CD4-positive, alpha-beta T cell (primary cell): ENCODE measurements around the gene ASB10. TPM values are rescaled to one million over a fixed set of nuclear protein-coding genes. Genes with fewer than 3 reads are reported as not detected.

ENCODE experiments used
- ATAC-seq: fragments of 200-7000 bp; cut with Tn5 transposase; one replicate; pipeline ENCODE4 v1.10.0; 2022; ENCODE audit warnings: mild to moderate bottlenecking; ENCODE audit not compliant: poor library complexity
- CTCF ChIA-PET: fragments of 350-600 bp; sonication (Branson Sonifier 250); formaldehyde crosslinking; loops from one replicate; lab custom pipeline; 2021; ENCODE audit warnings: antibody characterized with exemption, inconsistent platforms; lab: Charles Lee
- POLR2A ChIA-PET: fragments of 350-600 bp; sonication (Branson Sonifier 250); formaldehyde crosslinking; loops from one replicate; lab custom pipeline; 2021; ENCODE audit warnings: antibody characterized with exemption, inconsistent platforms; lab: Charles Lee
- DNase-seq, 14 experiments: peaks; one replicate each; pipeline ENCODE4 v3.0.0-alpha.2; 2013 to 2020; ENCODE audit warnings: mixed read lengths in 2 of 14
- H3K27ac ChIP-seq, 2 donors: one replicate each; pipeline versions ENCODE4 v1.5.1 to v1.7.0; 2013; ENCODE audit warnings: low read length in 2 of 2, low read depth in 1 of 2, mild to moderate bottlenecking in 1 of 2
- H3K27me3 ChIP-seq, 2 experiments: 1 replicate in 1 of 2; 2 replicates in 1 of 2; pipeline versions ENCODE4 v1.6.1 to v1.7.0; 2013; ENCODE audit warnings: low read length in 2 of 2, control low read depth in 1 of 2, mild to moderate bottlenecking in 1 of 2, moderate library complexity in 1 of 2; ENCODE audit not compliant: insufficient read depth in 2 of 2, control insufficient read depth in 1 of 2
- H3K36me3 ChIP-seq: one replicate; pipeline ENCODE4 v1.6.1; 2013; ENCODE audit warnings: low read length, control low read depth; ENCODE audit not compliant: insufficient read depth
- H3K4me1 ChIP-seq: one replicate; pipeline ENCODE4 v1.6.1; 2013; ENCODE audit warnings: low read length, control low read depth; ENCODE audit not compliant: insufficient read depth
- H3K4me3 ChIP-seq: one replicate; pipeline ENCODE4 v1.5.1; 2013; ENCODE audit warnings: mild to moderate bottlenecking, low read length, moderate library complexity
- H3K9me3 ChIP-seq, 2 experiments: 1 replicate in 1 of 2; 2 replicates in 1 of 2; pipeline versions ENCODE4 v1.6.1 to v1.7.0; 2013; ENCODE audit warnings: low read length in 2 of 2, mild to moderate bottlenecking in 2 of 2, control low read depth in 1 of 2, moderate library complexity in 1 of 2; ENCODE audit not compliant: control insufficient read depth in 1 of 2, insufficient read depth in 1 of 2
- H3K27ac Mint-ChIP-seq: one replicate; pipeline ENCODE4 v1.8.0; 2020; ENCODE audit warnings: mixed read lengths
- H3K27me3 Mint-ChIP-seq: one replicate; pipeline ENCODE4 v1.8.0; 2021; ENCODE audit warnings: mixed read lengths
- H3K36me3 Mint-ChIP-seq: one replicate; pipeline ENCODE4 v1.8.0; 2021; ENCODE audit warnings: low read depth, mixed read lengths
- H3K4me1 Mint-ChIP-seq: one replicate; pipeline ENCODE4 v1.8.0; 2021; ENCODE audit warnings: low read depth, mixed read lengths
- H3K4me3 Mint-ChIP-seq: one replicate; pipeline ENCODE4 v1.8.0; 2020; ENCODE audit warnings: mild to moderate bottlenecking, mixed read lengths
- H3K9me3 Mint-ChIP-seq: one replicate; pipeline ENCODE4 v1.8.0; 2020; ENCODE audit warnings: mixed read lengths
- intact Hi-C, 2 experiments: fragments of 100-400 bp; cut with DNase I in 1 of 2; cut with micrococcal nuclease in 1 of 2; formaldehyde crosslinking; loops; one replicate each; pipeline versions ENCODE4 v1.15.1 to v1.9.0; 2023 to 2025; cut with DNase I, micrococcal nuclease
- total RNA-seq, 174 experiments: library from RNA in 2 of 174; stranded (reverse) in 2 of 174; gene quantifications; one replicate each; pipeline ENCODE4 v1.2.3 and lab custom pipeline; 2021 to 2026
- TF ChIP-seq, protein P1 (sequence below): fragments of 200-600 bp; IDR thresholded peaks from one replicate; pipeline ENCODE4 v1.8.0; 2022; ENCODE audit warnings: antibody characterized with exemption, mild to moderate bottlenecking

Gene ASB10
- total RNA-seq, 2 experiments from 2014 or later: not detected

DNA sequence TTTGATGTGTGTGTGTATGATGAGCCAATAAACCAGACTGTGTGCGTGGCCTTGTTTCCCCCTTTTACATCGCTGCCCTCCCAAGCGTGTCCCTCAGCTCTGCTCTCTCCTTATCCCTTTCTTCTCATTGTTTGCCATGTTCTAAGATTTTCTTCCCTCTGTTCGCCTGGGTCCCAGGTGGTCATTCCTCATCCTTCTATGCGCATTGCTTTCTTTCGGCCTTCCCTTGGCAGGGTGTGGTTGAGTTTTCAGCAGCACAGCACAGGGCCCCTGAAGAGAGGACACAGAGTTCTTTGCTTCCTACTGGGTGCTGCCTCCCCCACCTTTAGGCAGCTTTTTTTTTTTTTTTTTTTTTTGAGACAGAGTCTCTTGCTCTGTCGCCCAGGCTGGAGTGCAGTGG is 42.7 kb downstream of the ASB10 start:
- Histone ChIP-seq H3K36me3 (peaks cover 14% of the 10 kb centered on the region), H3K4me3 (no peak overlapping the region), H3K9me3 (no peaks in the 10 kb centered on the region), H3K4me1 (no peaks in the 10 kb centered on the region), H3K27ac (no peak overlapping the region), H3K27me3 (peaks cover 4 to 6% of the 10 kb centered on the region in 2 experiments)
- H3K9me3 Mint-ChIP-seq: no peaks in the 10 kb centered on the region
- ATAC-seq: no peak
- ChIA-PET POLR2A (no interaction called here), CTCF (interaction anchor here (1.1 kb wide), 1 partner anchor 17 kb away, joined by 3 read pairs; no protein-coding TSS in a partner anchor)
- intact Hi-C loops: no loop called here
- no peak overlapping the region for H3K27ac Mint-ChIP-seq
- no peak overlapping the region for H3K4me3 Mint-ChIP-seq
- peaks cover 9% of the 10 kb centered on the region for H3K27me3 Mint-ChIP-seq
- H3K36me3 Mint-ChIP-seq: peaks cover 37% of the 10 kb centered on the region
- TF ChIP-seq, protein P1, sequence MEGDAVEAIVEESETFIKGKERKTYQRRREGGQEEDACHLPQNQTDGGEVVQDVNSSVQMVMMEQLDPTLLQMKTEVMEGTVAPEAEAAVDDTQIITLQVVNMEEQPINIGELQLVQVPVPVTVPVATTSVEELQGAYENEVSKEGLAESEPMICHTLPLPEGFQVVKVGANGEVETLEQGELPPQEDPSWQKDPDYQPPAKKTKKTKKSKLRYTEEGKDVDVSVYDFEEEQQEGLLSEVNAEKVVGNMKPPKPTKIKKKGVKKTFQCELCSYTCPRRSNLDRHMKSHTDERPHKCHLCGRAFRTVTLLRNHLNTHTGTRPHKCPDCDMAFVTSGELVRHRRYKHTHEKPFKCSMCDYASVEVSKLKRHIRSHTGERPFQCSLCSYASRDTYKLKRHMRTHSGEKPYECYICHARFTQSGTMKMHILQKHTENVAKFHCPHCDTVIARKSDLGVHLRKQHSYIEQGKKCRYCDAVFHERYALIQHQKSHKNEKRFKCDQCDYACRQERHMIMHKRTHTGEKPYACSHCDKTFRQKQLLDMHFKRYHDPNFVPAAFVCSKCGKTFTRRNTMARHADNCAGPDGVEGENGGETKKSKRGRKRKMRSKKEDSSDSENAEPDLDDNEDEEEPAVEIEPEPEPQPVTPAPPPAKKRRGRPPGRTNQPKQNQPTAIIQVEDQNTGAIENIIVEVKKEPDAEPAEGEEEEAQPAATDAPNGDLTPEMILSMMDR: no peak
- DNase-seq: no peak
- no peaks in the 10 kb centered on the region for H3K4me1 Mint-ChIP-seq

GRCh38 chr7:151143261-151144015 is 43.6 kb downstream of the ASB10 start:
- DNase-seq (no peak), ATAC-seq (no peak)
- intact Hi-C loops: no loop called here
- ChIA-PET CTCF (no interaction called here), POLR2A (no interaction called here)
- H3K27me3 Mint-ChIP-seq: peaks cover 9% of the 10 kb centered on the region
- H3K27me3 ChIP-seq: peaks cover under 1% of the 10 kb centered on the region in 2 experiments
- H3K4me1 Mint-ChIP-seq: no peaks in the 10 kb centered on the region
- peaks cover 37% of the 10 kb centered on the region for H3K36me3 Mint-ChIP-seq
- no peak overlapping the region for H3K27ac Mint-ChIP-seq
- no peak overlapping the region for H3K4me3 ChIP-seq
- H3K9me3 Mint-ChIP-seq: no peaks in the 10 kb centered on the region
- no peak overlapping the region for H3K4me3 Mint-ChIP-seq
- no peaks in the 10 kb centered on the region for H3K4me1 ChIP-seq
- H3K27ac ChIP-seq: no peak overlapping the region
- no peaks in the 10 kb centered on the region for H3K9me3 ChIP-seq
- TF ChIP-seq, protein P1: no peak
- H3K36me3 ChIP-seq: peaks cover 14% of the 10 kb centered on the region

GRCh38 chr7:151142686-151143040 is 44.4 kb downstream of the ASB10 start:
- peaks cover 14% of the 10 kb centered on the region for H3K36me3 ChIP-seq
- ChIA-PET CTCF (no interaction called here), POLR2A (no interaction called here)
- H3K4me1 ChIP-seq: no peaks in the 10 kb centered on the region
- intact Hi-C loops: no loop called here
- ATAC-seq (no peak), DNase-seq (no peak)
- TF ChIP-seq, protein P1: no peak
- H3K4me3 ChIP-seq: no peak overlapping the region
- H3K9me3 Mint-ChIP-seq: no peaks in the 10 kb centered on the region
- no peaks in the 10 kb centered on the region for H3K9me3 ChIP-seq
- H3K27me3 Mint-ChIP-seq: peaks cover 2% of the 10 kb centered on the region
- H3K27ac Mint-ChIP-seq: no peak overlapping the region
- no peak overlapping the region for H3K27ac ChIP-seq
- H3K27me3 ChIP-seq: no peaks in the 10 kb centered on the region
- H3K4me1 Mint-ChIP-seq: no peaks in the 10 kb centered on the region
- H3K36me3 Mint-ChIP-seq: peaks cover 37% of the 10 kb centered on the region
- H3K4me3 Mint-ChIP-seq: no peak overlapping the region
